HG02852 (cell line): ENCODE data around the gene OR2T6.
"Not testable (repeated sequence)": the region's sequence is repeated elsewhere in the genome, so short reads cannot be mapped to it uniquely, and the experiment has no call there.

Experiments
- ATAC-seq: cut with Tn5 transposase; IDR thresholded peaks from one replicate; pipeline ENCODE4 v1.9.1; 2021; ENCODE audit warnings: mild to moderate bottlenecking, moderate library complexity; ENCODE audit not compliant: unreplicated experiment

The OR2T6 gene, protein sequence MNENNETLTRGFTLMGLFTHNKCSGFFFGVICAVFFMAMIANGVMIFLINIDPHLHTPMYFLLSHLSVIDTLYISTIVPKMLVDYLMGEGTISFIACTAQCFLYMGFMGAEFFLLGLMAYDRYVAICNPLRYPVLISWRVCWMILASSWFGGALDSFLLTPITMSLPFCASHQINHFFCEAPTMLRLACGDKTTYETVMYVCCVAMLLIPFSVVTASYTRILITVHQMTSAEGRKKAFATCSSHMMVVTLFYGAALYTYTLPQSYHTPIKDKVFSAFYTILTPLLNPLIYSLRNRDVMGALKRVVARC

DNA sequence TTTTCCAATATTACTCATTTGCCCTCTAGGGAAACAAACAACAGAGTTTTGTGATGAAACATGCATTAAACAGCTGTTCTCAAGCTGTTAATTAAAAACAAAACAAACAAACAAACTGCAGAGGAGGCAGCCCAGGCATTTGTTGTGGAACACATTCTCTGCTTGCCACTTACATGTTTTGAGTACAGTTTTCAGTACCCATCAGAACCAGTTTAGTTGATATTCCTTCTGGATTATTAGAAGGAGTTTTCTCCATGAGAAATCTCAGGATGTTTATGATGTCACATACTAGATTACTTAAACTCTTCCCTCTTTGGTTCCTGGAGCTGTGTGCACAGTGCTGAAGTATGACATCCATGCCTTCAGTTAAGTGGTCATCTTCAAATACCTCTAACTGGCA lies at the start of gene OR2T6:
TSS of gene OR2T6 (plus strand) at position 301 of the 400 bp plus-strand sequence. CDS start 11,863 bp downstream, outside the sequence.
- ATAC-seq, result no peak

DNA sequence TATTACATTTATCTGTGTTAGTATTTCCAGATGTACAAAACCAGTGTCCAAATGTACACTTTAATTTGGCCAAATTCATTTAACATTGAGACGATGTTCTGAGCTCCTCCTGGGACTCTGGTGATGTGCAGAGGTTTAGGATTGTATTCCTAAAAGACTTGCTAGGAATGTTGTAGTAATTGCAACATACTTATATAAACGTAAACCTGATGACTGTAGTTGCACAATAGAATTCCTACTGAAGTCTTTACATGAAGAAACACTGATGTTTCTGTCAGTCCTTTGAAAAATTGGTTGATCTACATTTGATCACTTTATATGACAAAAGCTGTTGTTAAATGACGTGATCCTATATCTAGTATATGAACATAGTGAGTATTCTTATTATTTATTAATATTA lies 32.1 kb upstream of the OR2T6 start:
- no peak for ATAC-seq

DNA sequence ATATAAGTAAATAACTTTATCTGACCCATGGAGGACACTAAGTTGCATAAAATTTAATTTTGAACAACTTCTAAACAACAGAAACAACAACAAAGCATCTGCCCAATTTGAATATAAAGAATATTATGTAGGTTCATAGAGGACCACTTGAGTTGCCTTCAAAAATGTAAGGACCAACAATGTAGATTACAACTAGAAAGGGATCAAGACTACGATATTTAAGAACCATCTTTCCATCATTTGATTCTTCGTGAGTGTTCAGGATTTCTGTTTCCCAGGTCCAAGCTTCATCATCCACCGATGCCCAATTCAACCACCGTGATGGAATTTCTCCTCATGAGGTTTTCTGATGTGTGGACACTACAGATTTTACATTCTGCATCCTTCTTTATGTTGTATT lies 27.1 kb upstream of the OR2T6 start, which contains the start of gene OR14C36:
TSS of gene OR14C36 (plus strand) at position 301 of the 400 bp plus-strand sequence. CDS start at position 301, 0 bp downstream.
- ATAC-seq, result no peak

DNA sequence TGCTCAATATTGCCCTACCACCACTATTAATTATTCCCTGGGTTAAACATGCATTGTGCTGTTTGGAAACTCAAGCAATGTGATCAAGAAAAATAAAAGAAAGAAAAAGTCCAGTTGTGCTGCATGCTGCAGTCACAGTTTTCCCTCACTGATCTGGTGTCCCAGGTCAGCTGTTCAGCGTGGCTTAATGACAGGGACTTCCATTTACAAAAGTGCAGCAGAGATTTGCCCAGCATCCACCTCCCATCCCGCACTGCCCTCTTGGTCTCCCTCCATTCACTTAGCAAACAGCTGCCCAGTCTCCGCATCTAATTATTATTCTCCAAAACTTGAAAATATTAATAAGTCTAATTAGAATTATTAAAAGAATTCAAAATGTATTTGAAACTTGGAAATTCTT lies 16.1 kb upstream of the OR2T6 start:
- no peak for ATAC-seq

DNA sequence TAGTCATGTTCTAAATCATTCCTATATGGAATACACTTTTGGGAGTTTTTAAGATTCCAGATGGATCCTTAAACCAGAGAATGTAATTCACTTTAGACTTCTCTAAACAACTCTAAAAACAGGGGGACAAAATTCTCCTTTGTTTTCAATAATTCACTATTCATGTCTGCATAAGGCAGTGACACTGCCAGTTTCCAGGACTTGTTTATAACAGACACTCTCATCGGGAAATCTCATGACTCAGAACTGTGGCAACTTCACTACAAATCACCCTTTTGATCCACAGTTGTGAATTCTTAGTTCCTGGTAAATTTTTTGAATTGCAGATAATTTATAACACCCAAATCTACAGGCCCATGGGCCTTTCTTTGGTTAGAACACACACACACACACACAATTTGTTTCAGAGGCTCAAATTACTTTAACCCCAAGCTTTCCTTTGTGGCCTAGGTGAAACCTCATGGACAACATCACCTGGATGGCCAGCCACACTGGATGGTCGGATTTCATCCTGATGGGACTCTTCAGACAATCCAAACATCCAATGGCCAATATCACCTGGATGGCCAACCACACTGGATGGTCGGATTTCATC lies 14.3 kb upstream of the OR2T6 start, which contains the start of gene OR2T4:
TSS of gene OR2T4 (plus strand) at position 545 of the 595 bp plus-strand sequence. CDS start at position 545, 0 bp downstream.
- ATAC-seq, result no peak

DNA sequence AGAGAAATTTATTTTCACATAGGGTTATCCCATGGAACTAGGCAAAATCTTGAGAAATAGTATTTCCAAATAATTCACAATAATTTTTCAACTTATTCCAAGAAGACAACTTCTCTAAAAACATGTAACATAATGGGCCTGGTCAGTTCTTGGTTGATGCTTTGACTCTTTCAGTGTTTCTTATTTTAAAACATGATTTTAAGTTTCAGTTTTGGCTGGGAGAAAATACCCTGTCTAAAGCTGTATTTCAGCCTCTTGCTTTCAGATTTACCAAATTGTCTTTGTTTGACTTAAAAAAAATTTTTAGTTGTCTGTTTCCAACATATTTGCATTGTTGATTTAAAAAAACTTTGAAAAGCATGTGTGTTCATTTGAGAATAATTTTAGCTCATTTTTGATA lies 8.9 kb upstream of the OR2T6 start:
- ATAC-seq, result no peak

DNA sequence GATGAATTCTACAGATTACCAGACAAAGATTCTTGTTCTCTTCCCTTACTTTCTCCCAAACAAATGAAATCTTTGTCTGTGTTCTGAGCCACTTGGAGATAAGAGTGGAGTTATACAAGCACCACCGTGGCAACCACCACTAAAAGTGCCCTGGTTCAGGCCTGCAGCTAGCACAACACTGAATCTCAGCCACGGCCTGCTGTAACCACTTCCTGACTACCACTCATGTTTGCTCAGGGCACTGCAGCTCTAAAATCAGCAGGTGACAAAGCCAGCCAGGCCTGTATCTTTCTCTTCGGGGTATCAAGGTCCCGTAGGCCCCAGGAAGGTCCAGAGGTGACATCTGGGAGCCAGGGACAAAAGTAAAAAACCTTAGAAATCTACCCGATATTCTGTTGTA lies 3.2 kb upstream of the OR2T6 start:
- ATAC-seq, result no peak

DNA sequence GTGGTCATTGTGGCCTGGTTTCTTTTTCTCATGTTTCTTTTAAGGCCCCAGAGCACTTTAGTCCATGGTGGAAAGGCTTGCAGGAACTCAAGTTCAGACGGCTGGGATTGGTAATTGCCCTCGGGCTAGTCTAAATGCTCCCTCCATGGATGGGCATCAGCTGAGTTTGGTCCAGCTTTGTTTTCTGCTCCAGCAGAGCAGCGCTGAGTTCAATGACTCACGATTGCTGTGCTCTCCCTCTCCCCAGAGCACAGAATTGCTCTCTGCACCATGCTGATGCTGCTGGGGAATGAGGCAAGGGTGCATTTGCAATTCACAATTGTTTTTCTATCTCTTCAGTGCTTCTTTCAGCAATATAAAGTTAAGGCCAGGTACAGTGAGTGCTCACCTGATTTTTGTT lies 1.8 kb upstream of the OR2T6 start:
- ATAC-seq, result no peak

DNA sequence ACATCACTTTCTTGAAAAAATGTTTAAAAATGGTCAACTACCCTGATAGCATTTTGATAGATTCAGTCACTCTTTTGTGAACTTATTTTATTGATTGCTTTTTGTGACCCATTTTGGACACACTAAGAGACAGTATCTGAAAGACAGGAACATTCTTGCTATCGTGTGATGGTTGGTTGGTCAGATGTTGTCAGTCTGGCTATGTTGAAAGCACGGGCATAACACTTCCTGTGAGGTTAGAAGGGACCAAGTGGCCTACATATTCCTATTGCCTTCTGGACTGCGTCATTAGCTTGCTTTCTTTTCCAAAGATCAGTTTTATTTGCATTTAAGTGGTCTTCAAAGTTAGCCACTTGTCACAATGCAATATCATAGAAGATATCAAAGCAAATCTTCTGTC lies 1.4 kb downstream of the OR2T6 start:
- no peak for ATAC-seq

DNA sequence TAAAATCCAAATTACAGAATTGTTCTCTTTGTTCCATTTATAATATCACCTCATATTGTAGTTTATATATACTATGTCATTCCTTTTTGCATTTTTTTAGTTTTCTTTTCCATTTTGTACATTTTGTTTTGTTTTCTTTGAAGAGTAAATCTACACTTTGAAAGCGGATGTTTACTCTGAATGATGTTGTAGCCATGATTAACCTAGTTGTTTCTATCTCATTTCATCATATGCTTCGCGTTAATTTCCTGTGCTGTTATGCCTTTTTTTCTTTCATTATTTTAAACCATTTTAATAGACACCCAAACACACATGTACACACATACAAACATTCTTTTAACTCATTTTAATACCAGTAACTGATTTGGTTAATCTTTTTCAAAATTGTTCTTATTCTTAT lies 5.3 kb downstream of the OR2T6 start:
- no peak for ATAC-seq

DNA sequence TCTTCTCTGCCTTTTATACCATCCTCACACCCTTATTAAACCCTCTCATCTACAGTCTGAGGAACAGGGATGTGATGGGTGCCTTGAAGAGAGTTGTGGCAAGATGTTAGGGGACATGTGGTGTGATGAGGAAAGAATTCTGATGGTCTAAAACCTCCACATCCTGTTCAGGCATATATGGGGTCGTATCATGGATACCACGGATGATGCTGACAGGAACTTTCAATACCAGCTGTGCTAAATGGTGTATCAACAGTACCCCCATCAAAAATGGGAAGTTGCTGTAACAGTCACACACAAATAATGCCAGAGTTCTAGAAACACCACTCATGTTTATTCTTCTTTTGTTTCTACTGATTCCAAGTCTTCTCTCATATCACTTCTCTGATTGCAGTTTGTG lies 12.9 kb downstream of the OR2T6 start:
- no peak for ATAC-seq

DNA sequence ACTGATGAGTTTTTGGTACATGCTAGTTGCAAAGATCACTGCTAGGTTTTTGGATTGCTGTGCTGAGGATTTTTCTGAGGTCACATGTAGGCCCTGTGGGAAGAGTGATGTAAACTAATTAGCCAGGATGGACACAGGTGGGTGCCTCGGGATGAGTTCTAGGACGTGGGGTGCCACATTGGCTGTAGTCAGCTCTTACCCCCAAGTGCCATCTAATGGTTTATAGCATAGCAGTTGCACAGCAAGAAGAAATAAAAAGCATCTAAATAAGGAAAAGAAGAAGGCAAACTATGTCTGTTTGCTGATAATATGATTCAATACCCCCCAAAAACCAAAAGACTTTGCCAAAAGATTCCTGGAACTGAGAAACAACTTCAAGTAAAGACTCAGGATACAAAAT lies 17.5 kb downstream of the OR2T6 start:
- ATAC-seq, result no peak

DNA sequence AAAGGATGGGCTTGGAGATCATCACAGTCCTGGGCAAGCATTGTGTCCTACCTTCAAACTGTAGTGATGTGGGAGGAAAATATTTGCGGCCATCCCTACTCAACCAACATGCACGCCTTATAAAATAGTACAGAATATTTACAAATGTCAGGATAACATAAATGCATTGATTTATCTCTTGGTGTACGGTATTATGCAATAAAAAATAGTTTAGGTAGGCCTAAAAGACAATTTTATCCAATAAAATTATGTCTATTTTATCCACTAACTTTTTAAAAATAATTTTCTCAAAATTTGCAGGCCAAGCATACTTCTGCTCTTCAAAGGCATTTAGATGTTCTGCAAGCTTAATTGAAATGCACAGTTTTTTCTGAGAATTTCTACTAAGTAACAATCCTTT lies 27.2 kb downstream of the OR2T6 start, which contains the start of gene OR2T1:
TSS of gene OR2T1 (plus strand) at position 301 of the 400 bp plus-strand sequence. CDS start 3,100 bp downstream, outside the sequence.
- ATAC-seq, result no peak

DNA sequence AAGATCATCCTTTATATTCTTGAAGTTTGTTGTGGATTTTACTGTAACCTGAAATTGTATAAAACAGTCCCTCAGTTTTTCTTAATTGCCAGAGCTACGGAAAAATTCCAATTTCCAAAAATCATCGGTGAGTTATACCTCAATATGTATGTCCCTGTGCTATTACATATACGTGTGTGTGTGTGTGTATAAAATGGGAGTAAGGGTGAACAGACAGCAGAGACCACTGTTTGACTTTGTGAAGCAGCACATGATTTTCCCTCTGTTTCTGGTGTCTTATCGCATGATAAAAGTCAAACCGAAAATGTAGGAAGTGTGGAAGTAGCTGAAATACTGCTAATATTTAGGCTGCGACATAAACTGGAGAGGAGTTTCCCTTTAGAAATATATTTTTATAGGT lies 28.5 kb downstream of the OR2T6 start:
- no peak for ATAC-seq

DNA sequence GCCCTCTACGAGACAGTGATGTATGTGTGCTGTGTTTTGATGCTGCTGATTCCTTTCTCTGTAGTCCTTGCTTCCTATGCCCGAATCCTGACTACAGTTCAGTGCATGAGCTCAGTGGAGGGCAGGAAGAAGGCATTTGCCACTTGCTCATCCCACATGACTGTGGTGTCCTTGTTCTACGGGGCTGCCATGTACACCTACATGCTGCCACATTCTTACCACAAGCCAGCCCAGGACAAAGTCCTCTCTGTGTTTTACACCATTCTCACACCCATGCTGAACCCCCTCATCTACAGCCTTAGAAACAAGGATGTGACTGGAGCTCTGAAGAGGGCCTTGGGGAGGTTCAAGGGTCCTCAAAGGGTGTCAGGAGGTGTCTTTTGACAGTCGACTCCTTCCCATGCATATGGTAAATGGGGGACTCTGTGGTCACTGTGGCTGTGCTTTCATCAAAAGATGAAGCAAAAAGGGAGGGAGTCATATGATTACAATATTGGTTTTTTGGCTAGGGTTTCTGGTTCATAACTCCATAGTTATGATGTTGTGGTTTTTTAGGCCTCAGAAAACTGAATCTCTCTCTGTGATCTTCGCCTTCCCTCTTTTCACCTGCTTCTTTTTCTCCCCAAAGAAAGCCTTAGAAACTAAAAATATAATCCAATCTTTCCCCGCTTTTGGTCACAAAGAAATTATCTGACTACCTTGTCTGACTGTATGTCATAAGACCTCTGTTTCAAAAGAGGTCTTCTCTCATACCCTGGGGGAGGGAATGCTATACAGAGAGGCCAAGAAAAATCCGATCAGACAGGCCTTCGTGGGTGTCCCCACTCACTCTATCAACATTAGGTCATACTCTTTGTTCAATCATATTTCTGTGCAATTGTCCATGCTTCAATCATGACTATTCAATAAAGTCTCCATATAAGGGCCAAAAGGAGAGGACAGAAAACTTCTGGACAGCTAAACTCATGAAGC lies 31.5 kb downstream of the OR2T6 start:
- ATAC-seq, result peak; percentile 70

DNA sequence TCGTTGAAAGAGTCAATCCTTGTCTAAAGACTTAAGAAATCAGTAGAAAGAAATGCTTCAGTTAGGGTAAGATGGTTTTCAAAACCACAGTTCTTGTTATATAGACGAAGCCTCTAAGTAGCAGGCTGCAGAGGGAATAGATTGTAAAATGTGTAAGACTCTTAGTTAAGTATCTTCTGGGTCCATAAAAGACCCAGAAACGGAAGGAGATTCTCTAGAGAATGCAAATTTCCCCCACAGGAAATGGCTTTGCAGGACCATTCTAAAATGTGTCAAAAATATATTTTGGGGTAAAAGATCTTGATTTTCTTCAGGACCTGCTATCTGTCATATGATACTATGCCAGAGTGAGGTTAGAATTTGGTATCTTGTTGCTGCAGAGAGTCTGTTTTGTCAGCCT lies 40.7 kb downstream of the OR2T6 start:
- no peak for ATAC-seq

DNA sequence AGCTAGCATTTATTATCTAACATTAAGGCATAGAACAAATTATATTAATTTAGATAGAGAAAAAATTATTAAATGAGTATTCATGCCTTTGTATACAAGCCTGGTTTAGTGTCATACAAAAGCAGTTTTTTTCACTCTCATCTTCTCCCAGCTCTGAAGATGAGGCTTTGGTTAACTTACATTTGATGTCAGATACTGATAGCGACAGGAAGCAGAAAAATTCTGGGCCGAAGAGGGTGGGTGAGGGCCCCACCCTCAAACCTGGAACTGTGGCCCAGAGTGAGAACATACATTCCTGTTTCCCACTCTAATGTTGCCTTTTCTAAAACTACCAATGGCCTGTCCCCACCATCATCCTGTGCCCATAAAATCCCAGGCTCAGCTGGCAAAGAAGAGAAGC lies 42.3 kb downstream of the OR2T6 start:
- ATAC-seq, result no peak

DNA sequence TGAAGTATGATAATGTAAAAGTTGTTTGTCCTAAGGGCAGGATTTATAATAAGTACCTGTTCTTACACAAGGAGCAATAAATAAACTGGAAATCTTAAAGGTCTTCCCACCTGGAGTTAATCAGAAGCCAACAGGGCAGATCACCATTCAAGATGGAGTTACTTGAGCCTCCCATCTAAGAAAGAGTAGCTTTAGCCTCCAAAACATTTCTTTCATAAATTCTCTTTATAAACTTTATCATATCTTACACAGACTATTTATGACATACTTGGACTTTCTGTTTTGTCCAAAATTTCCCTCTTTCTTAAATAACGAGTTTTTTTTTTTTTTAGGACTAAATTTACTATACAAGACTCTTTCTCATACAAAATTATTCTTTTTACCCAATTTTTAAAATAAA lies 45.8 kb downstream of the OR2T6 start:
- ATAC-seq, result no peak

DNA sequence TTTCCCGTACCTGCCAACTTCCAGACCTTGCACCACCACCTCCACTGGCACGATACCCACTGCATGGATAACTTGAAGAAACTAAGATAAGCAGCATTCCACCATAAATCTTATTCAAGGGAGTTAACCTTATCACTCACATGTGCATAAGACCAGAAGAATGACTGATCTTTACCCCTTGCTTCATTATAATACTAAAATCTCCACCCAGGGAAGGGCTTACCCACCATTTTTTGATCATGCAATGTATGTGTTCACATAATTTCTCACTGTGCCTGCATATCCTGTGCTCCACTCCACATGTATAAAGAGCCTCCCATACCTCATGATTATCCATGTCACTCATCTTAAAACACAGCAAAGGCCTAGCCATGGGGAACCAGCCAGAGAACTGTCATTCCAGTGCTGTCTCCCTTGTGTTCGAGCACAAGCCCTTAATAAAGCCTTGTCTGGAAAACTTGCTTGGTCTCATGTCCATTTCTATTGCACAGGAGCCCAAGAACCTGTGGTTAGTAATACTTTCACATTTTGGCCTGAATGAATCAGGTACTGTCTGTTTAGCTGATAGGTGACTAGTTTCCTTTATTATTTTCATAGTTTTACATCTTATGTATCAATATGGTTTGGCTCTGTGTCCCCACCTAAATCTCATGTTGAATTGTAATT lies 52.1 kb downstream of the OR2T6 start:
- ATAC-seq, result peak; percentile 50

DNA sequence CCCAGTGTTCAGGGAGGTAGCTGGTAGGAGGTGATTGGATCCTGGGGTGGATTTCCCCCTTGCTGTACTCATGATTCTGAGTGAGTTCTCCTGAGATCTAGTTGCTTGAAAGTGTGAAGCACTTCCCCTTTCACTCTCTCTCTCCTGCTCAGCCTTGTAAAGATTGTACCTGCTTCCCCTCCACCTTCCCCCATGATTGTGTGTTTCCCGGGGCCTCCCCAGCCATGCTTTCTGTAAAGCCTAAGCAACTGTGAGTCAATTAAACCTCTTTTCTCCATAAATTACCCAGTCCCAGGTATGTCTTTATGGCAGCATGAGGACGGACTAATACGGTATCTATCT lies 52.6 kb downstream of the OR2T6 start:
- peak; percentile 99 for ATAC-seq

DNA sequence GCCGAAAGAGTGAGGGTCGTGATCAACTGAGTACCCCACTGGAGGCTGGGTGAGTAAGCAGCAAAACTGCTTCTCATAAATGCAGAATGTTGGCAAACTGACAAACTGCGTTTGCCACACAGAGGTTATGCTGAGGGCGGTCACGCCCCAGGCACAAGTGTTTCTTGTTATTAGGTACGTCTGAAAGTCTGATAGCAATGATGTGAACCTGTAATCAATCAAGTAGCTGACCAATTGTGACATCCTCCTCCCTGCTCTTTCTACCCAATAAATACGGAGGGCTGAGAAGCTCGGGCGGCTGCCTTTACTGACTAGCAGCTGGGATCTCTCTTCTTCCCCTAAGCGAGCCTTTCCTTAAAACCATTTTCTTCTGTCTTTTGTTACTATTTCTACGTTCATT lies 56.1 kb downstream of the OR2T6 start:
- ATAC-seq, result not testable (repeated sequence)
